ENCODE data around the gene PAAF1. TPM values are rescaled to one million over a fixed set of nuclear protein-coding genes. Genes with fewer than 3 reads are reported as not detected.

The PAAF1 gene
- total RNA-seq = 5.8 and 9.9 TPM in 2 replicates

GRCh38 chr11:73876424-73877310 is at the start of gene PAAF1, which contains the start of gene COA4:
Gene PAAF1, plus strand, starts transcription at chr11:73876999. Its CDS starts 23 bp downstream, at chr11:73877022.
Gene COA4, minus strand, starts transcription at chr11:73876846. Its CDS starts 3,468 bp downstream, at chr11:73873378.

GRCh38 chr11:73950869-73951710 is 74.3 kb downstream of the PAAF1 start, which contains the start of gene DNAJB13:
Gene DNAJB13, plus strand, starts transcription at chr11:73951026. Its CDS starts 44 bp downstream, at chr11:73951070.

Other genes starting within 250 kb of the PAAF1 start
- gene PLEKHB1, start 230.4 kb upstream of the PAAF1 start, total RNA-seq = 0.74 and 0.85 TPM in 2 replicates
- gene RAB6A, start 115.9 kb upstream of the PAAF1 start, total RNA-seq = 79.5 and 86.5 TPM in 2 replicates
- 21.9 and 26.7 TPM in 2 replicates for gene MRPL48, start 89.1 kb upstream of the PAAF1 start, total RNA-seq
- 76.4 and 88.0 TPM in 2 replicates for gene COA4, start 153 bp upstream of the PAAF1 start, total RNA-seq
- gene DNAJB13, start 74.0 kb downstream of the PAAF1 start, total RNA-seq = not detected in 2 replicates
- 0.37 and 0.57 TPM in 2 replicates for gene UCP2, start 105.8 kb downstream of the PAAF1 start, total RNA-seq
- gene UCP3, start 132.1 kb downstream of the PAAF1 start, total RNA-seq = 0.14 and 0.55 TPM in 2 replicates

Data from smooth muscle cell of bladder (primary cell).